Activated CD4-positive, alpha-beta memory T cell treated with anti-CD3 and anti-CD28 coated beads for 36 hours (primary cell): Measurements from ENCODE around the gene HMOX2. TPM values are rescaled to one million over a fixed set of nuclear protein-coding genes. Genes with fewer than 3 reads are reported as not detected.

Experiments used
- CTCF ChIA-PET: fragments of 350-600 bp; sonication (Branson Sonifier 250); formaldehyde crosslinking; loops from one replicate; lab custom pipeline; 2021; ENCODE audit warnings: antibody characterized with exemption, inconsistent platforms; lab: Charles Lee
- POLR2A ChIA-PET: fragments of 350-600 bp; sonication (Branson Sonifier 250); formaldehyde crosslinking; loops from one replicate; lab custom pipeline; 2021; ENCODE audit warnings: antibody characterized with exemption; lab: Charles Lee
- DNase-seq: peaks from one replicate; pipeline ENCODE4 v3.0.0-alpha.2; 2020
- H3K27ac Mint-ChIP-seq: one replicate; pipeline ENCODE4 v1.8.0; 2021; ENCODE audit warnings: mixed read lengths
- H3K27me3 Mint-ChIP-seq: one replicate; pipeline ENCODE4 v1.8.0; 2021; ENCODE audit warnings: mixed read lengths
- H3K36me3 Mint-ChIP-seq: one replicate; pipeline ENCODE4 v1.8.0; 2021; ENCODE audit warnings: mixed read lengths
- H3K4me1 Mint-ChIP-seq: one replicate; pipeline ENCODE4 v1.8.0; 2021; ENCODE audit warnings: low read depth, mixed read lengths
- H3K4me3 Mint-ChIP-seq: one replicate; pipeline ENCODE4 v1.8.0; 2021; ENCODE audit warnings: mild to moderate bottlenecking, mixed read lengths
- H3K9me3 Mint-ChIP-seq: one replicate; pipeline ENCODE4 v1.8.0; 2021; ENCODE audit warnings: mixed read lengths
- intact Hi-C: fragments of 100-400 bp; cut with micrococcal nuclease; formaldehyde crosslinking; loops from one replicate; pipeline ENCODE4 v1.15.1; 2023
- total RNA-seq, 2 experiments: library from RNA; stranded (reverse); gene quantifications; one replicate each; pipeline ENCODE4 v1.2.3, GENCODE V29; 2021

HMOX2 gene
- total RNA-seq, 2 experiments from 2014 or later = 69.1 to 76.0 TPM

GRCh38 chr16:4525634-4526277 lies 49.6 kb downstream of the HMOX2 start:
- intact Hi-C loops = no loop called here
- Mint-ChIP-seq H3K36me3 (no peaks in the 10 kb centered on the region), H3K27me3 (no peaks in the 10 kb centered on the region), H3K4me1 (peaks cover 22% of the 10 kb centered on the region), H3K4me3 (no peak overlapping the region), H3K27ac (no peak overlapping the region), H3K9me3 (no peaks in the 10 kb centered on the region)
- DNase-seq = no peak
- CTCF ChIA-PET = no interaction called here
- POLR2A ChIA-PET = interaction anchor here (1.3 kb wide), 1 partner anchor 10 kb away, joined by 3 read pairs; no protein-coding TSS in a partner anchor

GRCh38 chr16:4529085-4530060 lies 53.2 kb downstream of the HMOX2 start:
- peak; percentile 43 for DNase-seq
- Mint-ChIP-seq H3K27ac (peak overlapping the region; percentile 84), H3K36me3 (peaks cover 6% of the 10 kb centered on the region), H3K27me3 (no peaks in the 10 kb centered on the region), H3K4me1 (peaks cover 22% of the 10 kb centered on the region), H3K9me3 (no peaks in the 10 kb centered on the region), H3K4me3 (peak overlapping the region; percentile 20)
- ChIA-PET CTCF (interaction anchor here (0.9 to 1.6 kb wide), 9 partner anchors 10 to 57 kb away, joined by 3 to 6 read pairs (median 4); partner anchors contain the start of gene CDIP1), POLR2A (interaction anchor here (0.6 to 1.0 kb wide), 4 partner anchors 8 to 52 kb away, joined by 3 read pairs; partner anchors contain the start of gene CDIP1)
- intact Hi-C loops = loop anchor here (1.0 kb wide), 1 partner anchor 9 kb away; the partner anchor contains the start of gene CDIP1

- H3K4me3 Mint-ChIP-seq = no peak overlapping the region
- no peak overlapping the region for H3K27ac Mint-ChIP-seq
These were observed 55.6 kb downstream of the HMOX2 start for GRCh38 chr16:4531811-4532210.

GRCh38 chr16:4532238-4532637 lies 56.0 kb downstream of the HMOX2 start:
- Mint-ChIP-seq H3K27me3 (no peaks in the 10 kb centered on the region), H3K9me3 (no peaks in the 10 kb centered on the region), H3K27ac (no peak overlapping the region), H3K4me1 (peaks cover 42% of the 10 kb centered on the region), H3K4me3 (no peak overlapping the region), H3K36me3 (peaks cover 10% of the 10 kb centered on the region)
- DNase-seq = no peak
- POLR2A ChIA-PET = no interaction called here
- CTCF ChIA-PET = interaction anchor here (1.3 to 1.4 kb wide), 2 partner anchors 25 to 27 kb away, joined by 3 to 5 read pairs; no protein-coding TSS in a partner anchor
- intact Hi-C loops = no loop called here

More at GRCh38 chr16:4531811-4532210, 55.6 kb downstream of the HMOX2 start:
- DNase-seq = no peak
- ChIA-PET POLR2A (no interaction called here), CTCF (interaction anchor here (1.3 kb wide), 1 partner anchor 26 kb away, joined by 5 read pairs; no protein-coding TSS in a partner anchor)
- intact Hi-C loops = no loop called here
- Mint-ChIP-seq H3K4me1 (peaks cover 39% of the 10 kb centered on the region), H3K27me3 (no peaks in the 10 kb centered on the region), H3K9me3 (no peaks in the 10 kb centered on the region), H3K36me3 (peaks cover 10% of the 10 kb centered on the region)

- intact Hi-C loops = no loop called here
- H3K4me1 Mint-ChIP-seq = peaks cover 43% of the 10 kb centered on the region
These were observed 57.3 kb downstream of the HMOX2 start for GRCh38 chr16:4533490-4533889.

GRCh38 chr16:4534151-4534790 lies 58.1 kb downstream of the HMOX2 start:
- no peak overlapping the region for H3K27ac Mint-ChIP-seq
- no peaks in the 10 kb centered on the region for H3K27me3 Mint-ChIP-seq
- CTCF ChIA-PET = interaction anchor here (1.9 kb wide), 1 partner anchor 20 kb away, joined by 8 read pairs; no protein-coding TSS in a partner anchor
- intact Hi-C loops = no loop called here
- no peak for DNase-seq
- peaks cover 4% of the 10 kb centered on the region for H3K9me3 Mint-ChIP-seq
- H3K4me1 Mint-ChIP-seq = peaks cover 43% of the 10 kb centered on the region
- peaks cover 10% of the 10 kb centered on the region for H3K36me3 Mint-ChIP-seq
- POLR2A ChIA-PET = no interaction called here
- H3K4me3 Mint-ChIP-seq = no peak overlapping the region

More at GRCh38 chr16:4533490-4533889, 57.3 kb downstream of the HMOX2 start:
- no peak for DNase-seq
- ChIA-PET POLR2A (no interaction called here), CTCF (interaction anchor here (1.4 kb wide), 1 partner anchor 27 kb away, joined by 3 read pairs; no protein-coding TSS in a partner anchor)
- Mint-ChIP-seq H3K9me3 (no peaks in the 10 kb centered on the region), H3K27ac (no peak overlapping the region), H3K27me3 (no peaks in the 10 kb centered on the region), H3K4me3 (no peak overlapping the region), H3K36me3 (peaks cover 10% of the 10 kb centered on the region)

- ChIA-PET CTCF (interaction anchor here (0.8 to 2.8 kb wide), 9 partner anchors 9 to 114 kb away, joined by 3 to 25 read pairs (median 4); no protein-coding TSS in a partner anchor), POLR2A (interaction anchor here (0.9 to 1.0 kb wide), 2 partner anchors 11 to 60 kb away, joined by 3 to 4 read pairs; partner anchors contain the start of gene HMOX2)
These were observed 59.5 kb downstream of the HMOX2 start for GRCh38 chr16:4535627-4536108.

GRCh38 chr16:4536391-4537106 lies 60.4 kb downstream of the HMOX2 start:
- H3K27ac Mint-ChIP-seq = no peak overlapping the region
- intact Hi-C loops = loop anchor here (5.0 kb wide), 1 partner anchor 124 kb away; no protein-coding TSS in a partner anchor
- ChIA-PET CTCF (interaction anchor here (0.6 to 2.8 kb wide), 11 partner anchors 8 to 113 kb away, joined by 3 to 25 read pairs (median 4); partner anchors contain the start of gene MGRN1), POLR2A (interaction anchor here (0.9 to 1.0 kb wide), 2 partner anchors 12 to 60 kb away, joined by 3 to 4 read pairs; partner anchors contain the start of gene HMOX2)
- no peaks in the 10 kb centered on the region for H3K27me3 Mint-ChIP-seq
- H3K4me1 Mint-ChIP-seq = peaks cover 33% of the 10 kb centered on the region
- peaks cover 11% of the 10 kb centered on the region for H3K9me3 Mint-ChIP-seq
- no peak for DNase-seq
- peak overlapping the region; percentile 65 for H3K4me3 Mint-ChIP-seq
- H3K36me3 Mint-ChIP-seq = peaks cover 15% of the 10 kb centered on the region

More at GRCh38 chr16:4535627-4536108, 59.5 kb downstream of the HMOX2 start:
- H3K4me3 Mint-ChIP-seq = no peak overlapping the region
- H3K36me3 Mint-ChIP-seq = peaks cover 15% of the 10 kb centered on the region
- H3K9me3 Mint-ChIP-seq = peaks cover 11% of the 10 kb centered on the region
- intact Hi-C loops = loop anchor here (5.0 kb wide), 1 partner anchor 123 kb away; no protein-coding TSS in a partner anchor
- H3K4me1 Mint-ChIP-seq = peaks cover 33% of the 10 kb centered on the region
- DNase-seq = peak; percentile 42
- H3K27ac Mint-ChIP-seq = no peak overlapping the region
- no peaks in the 10 kb centered on the region for H3K27me3 Mint-ChIP-seq

GRCh38 chr16:4537376-4538343 lies 61.5 kb downstream of the HMOX2 start:
- ChIA-PET POLR2A (interaction anchor here (0.6 to 1.1 kb wide), 3 partner anchors 8 to 79 kb away, joined by 3 to 5 read pairs (median 4); no protein-coding TSS in a partner anchor), CTCF (interaction anchor here (1.5 to 2.8 kb wide), 2 partner anchors 29 to 31 kb away, joined by 4 to 25 read pairs; no protein-coding TSS in a partner anchor)
- peak overlapping the region; percentile 65 for H3K4me3 Mint-ChIP-seq
- no peak for DNase-seq
- H3K27ac Mint-ChIP-seq = no peak overlapping the region
- no peaks in the 10 kb centered on the region for H3K27me3 Mint-ChIP-seq
- peaks cover 11% of the 10 kb centered on the region for H3K9me3 Mint-ChIP-seq
- H3K36me3 Mint-ChIP-seq = peaks cover 12% of the 10 kb centered on the region
- intact Hi-C loops = loop anchor here (1.0 to 5.0 kb wide), 5 partner anchors 8 to 125 kb away; partner anchors contain the start of genes DNAJA3 and HMOX2
- H3K4me1 Mint-ChIP-seq = peaks cover 33% of the 10 kb centered on the region
